GM19397 (cell line): ENCODE results near the gene TSPY1.
"Not testable (repeated sequence)": the region's sequence is repeated elsewhere in the genome, so short reads cannot be mapped to it uniquely, and the experiment has no call there.

Source experiments
- ATAC-seq: cut with Tn5 transposase; IDR thresholded peaks from one replicate; pipeline ENCODE4 v1.9.1; 2021; ENCODE audit warnings: mild to moderate bottlenecking, moderate library complexity; ENCODE audit not compliant: unreplicated experiment

The TSPY1 gene, protein sequence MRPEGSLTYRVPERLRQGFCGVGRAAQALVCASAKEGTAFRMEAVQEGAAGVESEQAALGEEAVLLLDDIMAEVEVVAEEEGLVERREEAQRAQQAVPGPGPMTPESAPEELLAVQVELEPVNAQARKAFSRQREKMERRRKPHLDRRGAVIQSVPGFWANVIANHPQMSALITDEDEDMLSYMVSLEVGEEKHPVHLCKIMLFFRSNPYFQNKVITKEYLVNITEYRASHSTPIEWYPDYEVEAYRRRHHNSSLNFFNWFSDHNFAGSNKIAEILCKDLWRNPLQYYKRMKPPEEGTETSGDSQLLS

DNA sequence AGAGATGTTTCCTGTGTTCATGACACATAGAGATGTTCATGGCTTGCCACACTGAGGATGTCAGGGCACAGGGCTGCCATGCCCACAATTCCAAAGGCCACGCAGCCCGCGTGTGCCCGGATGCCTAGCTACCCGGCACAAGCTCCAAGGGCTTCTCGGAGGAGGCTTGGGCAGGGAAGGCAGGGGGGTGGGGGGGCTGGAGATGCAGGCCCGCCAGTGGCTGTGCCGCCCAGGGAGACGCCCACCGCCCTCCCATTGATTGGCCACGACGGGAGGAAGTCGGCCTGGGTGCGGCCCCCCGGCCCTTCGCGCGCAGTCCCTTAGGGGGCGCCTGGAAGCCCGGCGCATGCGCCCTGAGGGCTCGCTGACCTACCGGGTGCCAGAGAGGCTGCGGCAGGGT lies at the start of gene TSPY1:
Gene TSPY1, plus strand, starts transcription at position 301 of the 400 bp plus-strand sequence. Its CDS starts 46 bp downstream, at position 347.
- not testable (repeated sequence) for ATAC-seq

GRCh38 chrY:9486967-9487366 lies 20.2 kb downstream of the TSPY1 start, which contains the start of gene TSPY9:
TSPY9 (plus strand) TSS chrY:9487267; CDS start chrY:9487313, 46 bp downstream.
- ATAC-seq = not testable (repeated sequence)

DNA sequence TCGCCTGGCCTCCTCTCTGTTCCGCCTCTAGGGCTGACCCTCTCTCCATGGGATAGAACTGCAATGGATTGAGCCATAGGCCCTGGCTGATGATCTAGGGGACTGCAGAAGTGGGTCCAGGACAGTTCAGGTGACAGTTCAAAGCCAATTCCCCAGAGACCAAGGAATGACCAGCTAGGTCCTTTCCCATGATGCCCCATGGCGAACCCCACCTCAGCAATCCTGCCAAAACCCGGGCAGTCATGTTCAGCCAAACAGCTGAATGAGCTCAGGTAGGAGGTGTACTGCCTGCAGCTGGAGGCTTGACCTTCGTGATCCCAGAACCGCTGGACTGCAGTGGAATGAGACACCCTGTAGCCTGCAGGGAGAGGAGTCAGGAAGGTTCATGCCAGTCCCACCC lies 37.6 kb downstream of the TSPY1 start:
- ATAC-seq = not testable (repeated sequence)

- ATAC-seq = not testable (repeated sequence)
Measured at GRCh38 chrY:9516287-9516686, 49.5 kb downstream of the TSPY1 start.
